GM12878 (cell line): ENCODE results near the gene PRMT1. TPM values are rescaled to one million over a fixed set of nuclear protein-coding genes. Genes with fewer than 3 reads are reported as not detected.

Source experiments
- BHLHE40 ChIP-seq, 2 experiments: fragments of 450-650 bp in 1 of 2; IDR thresholded peaks; 2 replicates each; pipeline ENCODE4 v1.6.1; 2011 to 2017; ENCODE audit warnings: low read depth in 2 of 2, borderline replicate concordance in 1 of 2, improper control_type of control experiment in 1 of 2, low read length in 1 of 2, mild to moderate bottlenecking in 1 of 2
- CBX5 ChIP-seq: sonication (generic); IDR thresholded peaks from 2 replicates; pipeline ENCODE4 v1.6.1; 2016; ENCODE audit warnings: low read depth, moderate library complexity, mild to moderate bottlenecking, inconsistent platforms
- ETV6 ChIP-seq, 2 experiments: fragments of 450-650 bp in 1 of 2; IDR thresholded peaks in 1 of 2; conservative IDR thresholded peaks in 1 of 2; 2 replicates each; pipeline ENCODE4 v1.6.1; 2014; ENCODE audit warnings: antibody characterized with exemption in 1 of 2, borderline replicate concordance in 1 of 2, low read depth in 1 of 2, mild to moderate bottlenecking in 1 of 2, moderate library complexity in 1 of 2
- IRF4 ChIP-seq: IDR thresholded peaks from 2 replicates; pipeline ENCODE4 v1.6.1; 2011; ENCODE audit warnings: low read depth, low read length
- IRF5 ChIP-seq: fragments of 450-650 bp; IDR thresholded peaks from 2 replicates; pipeline ENCODE4 v1.6.1; 2017; ENCODE audit warnings: borderline replicate concordance
- MTA3 ChIP-seq: IDR thresholded peaks from 2 replicates; pipeline ENCODE4 v1.6.1; 2012; ENCODE audit warnings: low read length, inconsistent platforms, borderline replicate concordance
- NFIC ChIP-seq: IDR thresholded peaks from 2 replicates; pipeline ENCODE4 v1.6.1; 2012; ENCODE audit warnings: low read depth, mild to moderate bottlenecking, inconsistent platforms, low read length, moderate library complexity
- NRF1 ChIP-seq: conservative IDR thresholded peaks from 2 replicates; pipeline ENCODE4 v1.6.1; 2011; ENCODE audit warnings: mild to moderate bottlenecking, low read depth, low read length, improper control_type of control experiment
- POLR2AphosphoS5 ChIP-seq: IDR thresholded peaks from 2 replicates; pipeline ENCODE4 v1.6.1; 2011; ENCODE audit warnings: mild to moderate bottlenecking, low read length, inconsistent platforms
- PRDM15 ChIP-seq: fragments of 450-650 bp; formaldehyde crosslinking; IDR thresholded peaks from 2 replicates; pipeline ENCODE4 v1.4.0; 2020; ENCODE audit warnings: mild to moderate bottlenecking, moderate library complexity
- RAD51 ChIP-seq: fragments of 450-650 bp; IDR thresholded peaks from 2 replicates; pipeline ENCODE4 v1.6.1; 2016; ENCODE audit warnings: moderate library complexity, mild to moderate bottlenecking, inconsistent platforms
- SKIL ChIP-seq: fragments of 450-650 bp; IDR thresholded peaks from 2 replicates; pipeline ENCODE4 v1.6.1; 2017; ENCODE audit warnings: mild to moderate bottlenecking, low read depth, inconsistent platforms; ENCODE audit not compliant: poor library complexity, severe bottlenecking
- SMARCA5 ChIP-seq: fragments of 450-650 bp; IDR thresholded peaks from 2 replicates; pipeline ENCODE4 v1.6.1; 2017; ENCODE audit warnings: mild to moderate bottlenecking
- SMC3 ChIP-seq: IDR thresholded peaks from 2 replicates; pipeline ENCODE4 v1.6.1; 2011; ENCODE audit warnings: low read length, improper control_type of control experiment, borderline replicate concordance
- STAT1 ChIP-seq: fragments of 450-650 bp; conservative IDR thresholded peaks from 2 replicates; pipeline ENCODE4 v1.6.1; 2014; ENCODE audit warnings: antibody characterized with exemption, mild to moderate bottlenecking
- SUPT20H ChIP-seq: IDR thresholded peaks from 2 replicates; pipeline ENCODE4 v1.6.1; 2011; ENCODE audit warnings: low read depth, mild to moderate bottlenecking, low read length, moderate library complexity, borderline replicate concordance; ENCODE audit not compliant: control insufficient read depth
- ZBTB40 ChIP-seq: fragments of 450-650 bp; IDR thresholded peaks from 2 replicates; pipeline ENCODE4 v1.6.1; 2016; ENCODE audit warnings: mild to moderate bottlenecking, moderate library complexity, borderline replicate concordance
- polyA plus RNA-seq, 11 experiments: library from polyadenylated mRNA; depleted of rRNA in 4 of 11; unstranded in 6 of 11; stranded (reverse) in 5 of 11; fragments of >200 nt; fragmentation: Nextera tagmentation in 4 of 11; fragmentation: Illumina TruSeq in 1 of 11; extraction: Ambion mirVana in 4 of 11; extraction: Trizol in 1 of 11; gene quantifications; 1 replicate in 1 of 11; 2 replicates in 10 of 11; pipeline versions ENCODE4 v1.2.1 to v1.2.3, GENCODE V29; 2011 to 2016; ENCODE audit warnings: inconsistent platforms in 2 of 11, missing spikeins in 2 of 11, low read depth in 1 of 11
- total RNA-seq, 4 experiments: library from RNA; depleted of rRNA in 3 of 4; stranded (reverse); fragments of >200 nt in 3 of 4; fragmentation: Illumina TruSeq in 1 of 4; extraction: Trizol in 1 of 4; gene quantifications; 2 replicates each; pipeline versions ENCODE4 v1.2.1 to v1.2.3, GENCODE V29; 2013 to 2021

The PRMT1 gene
- total and polyA plus RNA-seq, 10 of the 15 experiments (the other 5 are each of a cell fraction or from before 2014, with no cell fraction given) = 19.9 to 667 (median 444) TPM

GRCh38 chr19:49677901-49678674 lies 1.0 kb downstream of the PRMT1 start (continued):
- TF ChIP-seq PRDM15 (CRISPR knock-in tag) (no peak), ZBTB40 (no peak), MTA3 (peak; percentile 39; the same call in 1 of the 2 replicates), IRF4 (no peak), CBX5 (no peak), NFIC (peak; percentile 53; the same call in 1 of the 2 replicates), SMC3 (peak; percentile 39; the same call in 1 of the 2 replicates), ETV6 (conservative IDR thresholded peaks at IDR 0.05 in 1 of 2, IDR thresholded peaks at IDR 0.05 in 1 of 2; ENCODE audit: borderline replicate concordance in 1 of 2, low read depth in 1 of 2) (no peak), STAT1 (no peak), SKIL (peak; percentile 91), RAD51 (no peak), IRF5 (no peak), SMARCA5 (no peak; the same call in none of the 2 replicates), POLR2AphosphoS5 (peak; percentile 75; the same call in 1 of the 2 replicates), SUPT20H (no peak), BHLHE40 (IDR thresholded peaks at IDR 0.05; ENCODE audit: borderline replicate concordance in 1 of 2, low read depth in 2 of 2, low read length in 1 of 2) (peak; percentile 85 to 87; a peak in 3 of 4 replicates), NRF1 (no peak)
